C4-2B (cell line): Measurements from ENCODE around the gene PGM5.

Experiments
- CTCF ChIP-seq: fragments of 450-650 bp; conservative IDR thresholded peaks from 2 replicates; pipeline ENCODE4 v1.5.1; 2017; ENCODE audit warnings: mild to moderate bottlenecking
- ZFX ChIP-seq: fragments of 450-650 bp; IDR thresholded peaks from 2 replicates; pipeline ENCODE4 v1.6.1; 2017

- TF ChIP-seq CTCF (no peak), ZFX (no peak)
These were observed 131.7 kb downstream of the PGM5 start for GRCh38 chr9:68488126-68488525.
